MM.1S (cell line): ENCODE data around the gene PWWP2B.

Source experiments
- CTCF ChIP-seq: fragments of 300-600 bp; sonication (generic); IDR thresholded peaks from 2 replicates; pipeline ENCODE4 v1.5.1; 2016; ENCODE audit warnings: antibody characterized with exemption, low read length, mixed read lengths
- EZH2 ChIP-seq: fragments of 300-600 bp; sonication (generic); optimal IDR thresholded peaks from 2 replicates; pipeline ENCODE3; 2017; ENCODE audit warnings: low read depth, mild to moderate bottlenecking, antibody characterized with exemption, low read length, mixed read lengths

- TF ChIP-seq EZH2 (no peak), CTCF (peak; percentile 47)
These were observed 60.5 kb downstream of the PWWP2B start for GRCh38 chr10:132457328-132458070.
